GM18517 (cell line): ENCODE data around the gene WDR45B.
"Not testable (repeated sequence)": the region's sequence is repeated elsewhere in the genome, so short reads cannot be mapped to it uniquely, and the experiment has no call there.

Experiments used
- ATAC-seq: cut with Tn5 transposase; IDR thresholded peaks from one replicate; pipeline ENCODE4 v1.9.1; 2021; ENCODE audit warnings: mild to moderate bottlenecking, moderate library complexity; ENCODE audit not compliant: unreplicated experiment

WDR45B gene

GRCh38 chr17:82658796-82659452 lies 10.7 kb upstream of the WDR45B start:
- ATAC-seq = no peak

- no peak for ATAC-seq
These were observed 10.1 kb upstream of the WDR45B start for GRCh38 chr17:82658331-82658730.

- ATAC-seq = no peak
These were observed 9.7 kb upstream of the WDR45B start for GRCh38 chr17:82657926-82658325.

- ATAC-seq = no peak
These were observed 8.0 kb upstream of the WDR45B start for GRCh38 chr17:82656266-82656665.

- no peak for ATAC-seq
These were observed 7.3 kb upstream of the WDR45B start for GRCh38 chr17:82655523-82655922.

GRCh38 chr17:82655038-82655479 lies 6.8 kb upstream of the WDR45B start:
- ATAC-seq = no peak

- not testable (repeated sequence) for ATAC-seq
These were observed 6.4 kb upstream of the WDR45B start for GRCh38 chr17:82654611-82655010.

- ATAC-seq = no peak
These were observed 5.6 kb upstream of the WDR45B start for GRCh38 chr17:82653651-82654528.

GRCh38 chr17:82650723-82651122 lies 2.5 kb upstream of the WDR45B start:
- ATAC-seq = no peak

GRCh38 chr17:82649501-82650261 lies 1.4 kb upstream of the WDR45B start:
- no peak for ATAC-seq

- ATAC-seq = no peak
These were observed 593 bp upstream of the WDR45B start for GRCh38 chr17:82648742-82649331.

GRCh38 chr17:82647593-82648164 lies 565 bp downstream of the WDR45B start:
- ATAC-seq = peak; percentile 25

GRCh38 chr17:82645516-82645915 lies 2.7 kb downstream of the WDR45B start:
- no peak for ATAC-seq

GRCh38 chr17:82644148-82644547 lies 4.1 kb downstream of the WDR45B start:
- no peak for ATAC-seq

- ATAC-seq = no peak
These were observed 6.2 kb downstream of the WDR45B start for GRCh38 chr17:82642022-82642421.

GRCh38 chr17:82640036-82640435 lies 8.2 kb downstream of the WDR45B start:
- ATAC-seq = no peak

- no peak for ATAC-seq
These were observed 8.6 kb downstream of the WDR45B start for GRCh38 chr17:82639628-82640027.

GRCh38 chr17:82638183-82638773 lies 10.0 kb downstream of the WDR45B start:
- no peak for ATAC-seq

- no peak for ATAC-seq
These were observed 11.3 kb downstream of the WDR45B start for GRCh38 chr17:82636626-82637598.
